Natural killer cell treated with Interleukin-12 subunit alpha and Interleukin-12 subunit beta and Interleukin-15 and Interleukin-18, amount 100 ng/mL, for 72 hours (primary cell): ENCODE results near the gene PALD1. TPM values are rescaled to one million over a fixed set of nuclear protein-coding genes. Genes with fewer than 3 reads are reported as not detected.

Experiments
- ATAC-seq, 2 donors: fragments of 150-1000 bp; cut with Tn5 transposase in 1 of 2; sonication (Bioruptor Pico), chemical (Tn5 transposase) in 1 of 2; 2 replicates each; pipeline ENCODE4 v1.10.0; 2021
- DNase-seq: peaks from one replicate; pipeline ENCODE4 v3.0.0; 2022; ENCODE audit warnings: low spot score
- H3K27ac Mint-ChIP-seq, 2 donors: 1 replicate in 1 of 2; 2 replicates in 1 of 2; pipeline ENCODE4 v1.8.0; 2022; ENCODE audit warnings: mixed read lengths in 2 of 2, mild to moderate bottlenecking in 1 of 2, moderate library complexity in 1 of 2
- H3K27me3 Mint-ChIP-seq, 2 donors: 1 replicate in 1 of 2; 2 replicates in 1 of 2; pipeline ENCODE4 v1.8.0; 2022; ENCODE audit warnings: mixed read lengths in 2 of 2
- H3K36me3 Mint-ChIP-seq: one replicate; pipeline ENCODE4 v1.8.0; 2022; ENCODE audit warnings: mixed read lengths
- H3K4me1 Mint-ChIP-seq, 2 donors: 1 replicate in 1 of 2; 2 replicates in 1 of 2; pipeline ENCODE4 v1.8.0; 2022; ENCODE audit warnings: low read depth in 2 of 2, mixed read lengths in 2 of 2, mild to moderate bottlenecking in 1 of 2
- H3K4me3 Mint-ChIP-seq: one replicate; pipeline ENCODE4 v1.8.0; 2022; ENCODE audit warnings: mixed read lengths
- H3K9me3 Mint-ChIP-seq: 2 replicates; pipeline ENCODE4 v1.8.0; 2022; ENCODE audit warnings: mixed read lengths
- total RNA-seq, 2 donors: library from RNA; stranded (reverse); gene quantifications; one replicate each; pipeline ENCODE4 v1.2.3, GENCODE V29; 2022

The PALD1 gene
- 1 to 10 TPM in 1 of 2 donors, under 1 TPM in 1; 0.33 to 1.4 TPM for total RNA-seq

DNA sequence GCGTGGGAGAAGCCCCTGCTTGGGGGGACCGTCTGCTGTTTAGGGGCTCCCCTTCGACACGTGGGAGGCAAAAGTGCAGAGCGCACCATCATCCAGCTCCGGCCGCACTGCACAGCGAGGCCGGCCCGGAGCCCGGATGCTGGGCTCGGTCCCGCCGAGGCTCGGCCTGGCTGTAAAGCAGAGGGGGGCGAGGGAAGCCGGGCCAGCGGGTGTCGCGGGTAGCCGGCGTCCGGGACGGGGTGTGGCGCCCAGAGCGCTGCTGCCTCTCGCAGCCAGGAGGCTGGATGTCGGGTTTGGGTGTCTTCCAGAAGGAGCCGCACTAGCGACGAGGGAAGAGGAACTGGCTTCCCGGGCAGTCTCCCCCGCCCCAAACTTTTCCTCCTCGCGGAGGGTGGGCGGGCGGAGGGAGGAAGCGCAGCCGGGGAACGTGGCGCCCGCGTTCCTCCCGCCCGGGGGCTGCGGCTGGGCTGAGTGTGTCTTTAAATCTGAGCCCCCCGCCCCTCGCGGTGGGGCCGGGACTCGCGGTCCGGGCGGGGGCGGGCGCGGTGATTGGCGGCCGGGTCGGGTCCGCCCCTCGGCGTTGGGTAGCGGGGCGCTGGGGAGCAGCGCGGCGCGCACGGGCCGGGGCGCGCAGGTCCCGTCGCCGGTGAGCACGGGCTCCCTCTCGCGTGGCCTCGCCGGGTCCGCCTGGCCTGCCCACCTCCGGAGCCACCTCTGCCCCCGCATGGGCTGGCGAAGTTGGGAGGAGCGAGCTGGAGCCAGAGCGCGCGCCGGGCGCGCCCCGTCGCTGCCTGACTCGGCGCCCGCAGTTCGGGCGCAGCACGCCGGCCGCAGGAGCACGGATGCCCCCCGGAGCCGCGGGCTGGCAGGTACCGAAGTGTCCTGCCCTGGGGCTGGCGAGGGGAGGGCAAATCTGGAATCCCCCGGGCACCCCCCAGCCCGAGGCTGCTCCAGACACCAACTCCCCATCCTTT, at the start of gene PALD1:
Gene PALD1, plus strand, starts transcription at position 577 of the 974 bp plus-strand sequence. CDS start 47,185 bp downstream, outside the sequence.
- Mint-ChIP-seq H3K4me1 (peaks cover 11 to 20% of the 10 kb centered on the region in 2 donors), H3K27ac (no peak within 1 kb of the TSS), H3K4me3 (peak within 1 kb of the TSS; percentile 64), H3K9me3 (no peaks in the 10 kb centered on the region), H3K27me3 (peaks cover 10 to 15% of the 10 kb centered on the region in 2 donors), H3K36me3 (no peaks in the 10 kb centered on the region)
- ATAC-seq (peak; percentile 48 to 57), DNase-seq (no peak)

DNA sequence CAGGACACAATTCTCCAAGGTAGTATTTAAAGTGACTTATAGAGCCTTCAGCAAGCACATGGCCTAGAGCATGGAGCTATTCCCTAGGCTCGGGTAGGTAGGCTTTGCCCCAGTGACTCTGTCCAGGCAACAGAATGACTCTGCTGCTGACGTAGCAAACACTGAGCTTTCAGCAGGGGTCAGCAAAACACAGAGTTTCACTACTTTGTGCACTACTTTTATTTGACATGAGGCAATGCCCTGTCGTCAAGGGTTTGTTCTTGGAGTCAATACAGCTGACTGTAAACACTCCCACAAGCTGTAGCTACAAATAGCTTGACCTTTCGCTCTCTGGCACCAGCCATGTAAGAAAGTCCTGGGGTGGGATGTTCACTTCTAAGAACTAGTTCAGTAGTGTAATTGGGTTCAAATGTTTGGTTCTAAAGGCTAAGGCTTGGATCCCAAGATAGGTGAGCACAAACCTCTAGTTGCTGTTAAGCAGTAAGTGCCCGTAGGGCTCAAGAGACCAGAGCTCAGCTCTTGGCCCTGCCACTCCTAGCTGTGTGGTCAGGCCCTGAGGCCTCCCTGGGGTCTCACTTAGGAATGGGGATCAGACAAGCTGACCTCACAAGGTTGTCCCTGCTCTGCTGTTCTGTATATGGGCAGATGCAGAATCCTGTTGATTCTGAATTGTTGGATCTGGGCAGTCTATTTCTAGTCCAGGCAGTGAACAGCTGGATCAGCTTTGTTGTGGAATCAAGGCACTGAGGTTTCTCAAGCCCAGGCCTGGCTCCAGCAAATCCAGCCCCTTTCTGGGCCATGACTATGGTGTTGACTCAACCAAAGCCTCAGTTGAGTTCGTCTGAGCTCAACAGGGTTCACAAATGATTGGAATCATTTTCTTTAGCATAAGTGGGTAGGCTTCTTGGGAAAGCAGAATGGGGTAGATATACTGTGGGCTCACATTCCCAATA, 47.8 kb upstream of the PALD1 start:
- peaks cover 5% of the 10 kb centered on the region for H3K36me3 Mint-ChIP-seq
- H3K4me1 Mint-ChIP-seq, result peaks cover 6 to 11% of the 10 kb centered on the region in 2 donors
- H3K27me3 Mint-ChIP-seq, result no peaks in the 10 kb centered on the region
- DNase-seq (no peak), ATAC-seq (no peak)
- H3K9me3 Mint-ChIP-seq, result no peaks in the 10 kb centered on the region
- H3K27ac Mint-ChIP-seq, result no peak overlapping the region
- no peak overlapping the region for H3K4me3 Mint-ChIP-seq

DNA sequence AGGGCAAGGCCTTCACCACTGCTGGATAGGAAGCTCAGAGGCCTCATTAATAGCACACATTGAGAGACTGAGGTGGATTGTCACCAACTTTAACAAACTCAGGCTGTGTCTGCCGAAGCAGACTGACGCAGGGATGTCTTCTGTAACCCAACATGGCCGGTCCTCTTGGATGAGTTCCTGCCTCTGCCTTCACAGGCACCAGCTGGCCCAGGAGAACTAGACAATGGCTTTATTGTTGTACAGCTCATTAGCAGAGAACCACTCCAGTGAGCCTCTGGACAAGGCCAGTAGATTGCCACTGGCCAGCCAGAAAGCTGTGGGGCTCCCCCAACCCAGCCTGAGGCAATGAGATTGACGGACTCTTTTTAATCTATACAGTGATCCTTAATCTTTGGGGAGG, 46.5 kb upstream of the PALD1 start:
- H3K36me3 Mint-ChIP-seq, result peaks cover 5% of the 10 kb centered on the region
- no peaks in the 10 kb centered on the region for H3K27me3 Mint-ChIP-seq
- ATAC-seq (no peak), DNase-seq (no peak)
- H3K9me3 Mint-ChIP-seq, result no peaks in the 10 kb centered on the region
- peaks cover 6 to 11% of the 10 kb centered on the region in 2 donors for H3K4me1 Mint-ChIP-seq
- no peak overlapping the region for H3K27ac Mint-ChIP-seq
- no peak overlapping the region for H3K4me3 Mint-ChIP-seq

DNA sequence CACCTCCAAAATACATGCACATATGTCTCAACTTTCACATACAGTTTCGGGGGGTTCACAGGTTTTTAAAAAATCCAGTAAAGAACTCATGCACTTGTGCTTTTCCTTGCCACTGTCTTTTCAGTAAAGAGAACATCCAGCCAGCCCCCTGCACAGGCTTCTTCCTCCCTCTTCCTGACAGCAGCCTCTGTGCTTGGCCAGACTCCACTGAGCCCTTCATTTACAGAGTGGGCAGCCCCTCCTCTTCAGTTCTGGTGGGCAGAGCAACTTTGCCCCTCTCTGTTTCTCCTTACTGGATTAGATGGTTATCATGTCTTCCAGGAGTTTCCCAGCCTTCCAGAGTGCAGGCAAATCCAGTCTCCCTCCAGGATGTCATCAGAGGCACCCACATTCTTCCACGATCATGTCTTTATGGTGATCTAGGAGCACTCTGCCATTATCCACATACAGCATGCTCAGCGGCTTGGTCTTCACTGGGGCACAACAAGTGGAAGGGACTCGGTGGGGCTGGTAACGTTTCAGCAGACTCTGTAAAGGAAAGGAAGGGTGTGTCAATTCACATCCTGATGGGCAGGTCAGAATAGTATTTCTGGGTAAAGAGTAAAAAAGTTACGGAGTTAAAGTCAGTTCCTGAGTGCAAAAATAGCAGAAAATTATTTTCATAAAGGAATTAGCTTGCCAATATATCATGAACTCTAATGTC, 45.9 kb upstream of the PALD1 start:
- no peaks in the 10 kb centered on the region for H3K27me3 Mint-ChIP-seq
- ATAC-seq (no peak), DNase-seq (no peak)
- no peaks in the 10 kb centered on the region for H3K9me3 Mint-ChIP-seq
- peaks cover 6 to 11% of the 10 kb centered on the region in 2 donors for H3K4me1 Mint-ChIP-seq
- H3K27ac Mint-ChIP-seq, result peak overlapping the region in 1 of 2 donors; percentile 58
- H3K36me3 Mint-ChIP-seq, result peaks cover 5% of the 10 kb centered on the region
- no peak overlapping the region for H3K4me3 Mint-ChIP-seq

DNA sequence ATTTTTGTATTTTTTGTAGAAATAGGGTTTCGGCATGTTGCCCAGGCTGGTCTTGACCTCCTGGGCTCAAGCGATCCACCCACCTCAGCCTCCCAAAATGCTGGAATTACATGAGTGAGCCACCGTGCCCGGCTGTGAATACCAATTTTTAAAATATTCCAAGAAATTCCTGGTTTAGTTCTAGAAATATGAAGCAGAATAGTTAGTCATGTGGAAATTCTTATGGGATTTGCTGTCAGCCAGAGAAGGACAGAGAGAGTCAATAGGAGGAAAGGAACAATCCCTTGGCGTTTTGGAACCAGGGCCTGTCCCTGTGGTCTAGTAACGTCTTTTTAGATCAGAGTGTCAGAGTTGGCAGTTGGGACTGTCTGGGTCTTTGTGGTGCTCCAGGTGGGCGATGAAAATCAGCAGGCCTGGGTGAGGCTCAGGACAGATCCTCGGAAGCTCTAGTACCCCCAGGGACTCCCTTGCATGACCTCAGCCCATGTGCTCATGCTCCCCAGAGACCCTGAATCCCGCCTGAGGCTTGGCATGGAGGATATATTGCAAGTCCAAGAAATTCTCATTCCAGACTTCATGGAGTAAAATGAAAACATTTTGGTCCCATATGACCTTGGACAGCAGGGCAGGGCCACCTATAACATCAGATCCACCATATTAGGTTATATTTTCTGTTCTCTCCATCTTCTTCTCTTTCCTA, 44.8 kb upstream of the PALD1 start:
- ATAC-seq, result no peak
- Mint-ChIP-seq H3K9me3 (no peaks in the 10 kb centered on the region), H3K36me3 (no peaks in the 10 kb centered on the region), H3K27me3 (no peaks in the 10 kb centered on the region), H3K27ac (no peak overlapping the region), H3K4me3 (no peak overlapping the region), H3K4me1 (peaks cover 6 to 11% of the 10 kb centered on the region in 2 donors)
- DNase-seq, result no peak

DNA sequence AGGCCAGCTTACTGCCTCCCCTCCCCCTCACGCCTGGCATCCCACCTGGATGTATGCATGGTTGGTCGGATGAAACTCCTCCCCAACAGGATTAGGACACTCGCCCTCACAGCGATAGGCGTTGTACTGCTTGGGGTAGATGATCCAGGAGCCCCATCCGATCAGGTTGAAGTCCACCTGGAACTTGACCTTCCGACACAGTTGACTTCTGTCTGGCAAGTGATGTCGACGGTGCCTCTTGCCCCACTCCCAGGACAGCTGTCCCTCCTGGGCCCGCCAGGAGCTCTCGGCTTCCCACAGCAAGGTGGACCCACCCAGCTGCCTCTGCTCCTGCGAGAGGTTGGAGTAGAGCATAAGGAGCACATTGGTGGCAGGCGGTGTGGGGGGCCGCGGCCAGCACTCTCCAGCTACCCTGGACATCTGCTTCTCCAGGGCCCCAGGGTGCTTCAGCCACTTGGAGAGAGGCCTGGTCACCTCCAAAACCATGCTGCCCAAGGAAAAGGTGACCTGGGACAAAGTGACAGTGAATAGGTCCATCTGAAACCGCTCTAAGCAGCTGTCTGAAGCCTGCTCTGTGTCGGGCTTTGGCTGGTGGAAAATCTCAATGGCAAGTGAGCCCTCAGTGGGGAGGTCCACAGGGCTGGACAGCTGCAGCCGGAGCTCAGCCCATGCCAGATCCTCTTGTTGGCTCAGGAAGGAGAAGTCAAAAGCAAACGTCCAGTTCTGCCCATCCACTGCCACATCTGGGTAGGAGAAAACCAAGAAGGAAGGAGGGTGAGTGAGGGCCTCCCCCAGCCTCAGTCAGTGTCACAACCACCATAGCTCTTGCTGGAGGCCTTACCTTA, 43.1 kb upstream of the PALD1 start:
- ATAC-seq (no peak), DNase-seq (no peak)
- H3K4me1 Mint-ChIP-seq, result peaks cover 7 to 11% of the 10 kb centered on the region in 2 donors
- no peak overlapping the region for H3K4me3 Mint-ChIP-seq
- peaks cover under 1 to 10% of the 10 kb centered on the region in 2 donors for H3K27me3 Mint-ChIP-seq
- H3K27ac Mint-ChIP-seq, result no peak overlapping the region
- no peaks in the 10 kb centered on the region for H3K36me3 Mint-ChIP-seq
- H3K9me3 Mint-ChIP-seq, result no peaks in the 10 kb centered on the region

DNA sequence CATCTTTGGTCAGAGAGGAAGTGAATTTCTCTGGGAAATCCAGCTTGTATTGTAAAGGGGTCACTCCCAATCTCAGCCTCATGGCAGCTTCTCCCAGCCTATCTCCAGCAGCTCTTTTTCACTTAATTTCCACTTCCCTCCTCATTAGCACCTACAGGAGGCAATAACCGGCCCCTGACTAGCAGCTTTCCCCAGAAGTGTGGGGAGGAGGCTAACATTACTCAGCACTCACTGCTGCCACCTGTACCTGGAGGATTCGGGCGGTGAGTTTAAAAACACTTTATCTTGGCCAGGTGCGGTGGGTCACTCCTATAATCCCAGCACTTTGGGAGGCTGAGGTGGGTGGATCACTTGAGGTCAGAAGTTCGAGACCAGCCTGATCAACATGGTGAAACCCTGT, 40.8 kb upstream of the PALD1 start:
- Mint-ChIP-seq H3K9me3 (no peaks in the 10 kb centered on the region), H3K4me1 (peaks cover 7 to 10% of the 10 kb centered on the region in 2 donors), H3K36me3 (no peaks in the 10 kb centered on the region), H3K4me3 (no peak overlapping the region), H3K27me3 (peaks cover 16 to 22% of the 10 kb centered on the region in 2 donors), H3K27ac (no peak overlapping the region)
- ATAC-seq, result no peak
- no peak for DNase-seq

DNA sequence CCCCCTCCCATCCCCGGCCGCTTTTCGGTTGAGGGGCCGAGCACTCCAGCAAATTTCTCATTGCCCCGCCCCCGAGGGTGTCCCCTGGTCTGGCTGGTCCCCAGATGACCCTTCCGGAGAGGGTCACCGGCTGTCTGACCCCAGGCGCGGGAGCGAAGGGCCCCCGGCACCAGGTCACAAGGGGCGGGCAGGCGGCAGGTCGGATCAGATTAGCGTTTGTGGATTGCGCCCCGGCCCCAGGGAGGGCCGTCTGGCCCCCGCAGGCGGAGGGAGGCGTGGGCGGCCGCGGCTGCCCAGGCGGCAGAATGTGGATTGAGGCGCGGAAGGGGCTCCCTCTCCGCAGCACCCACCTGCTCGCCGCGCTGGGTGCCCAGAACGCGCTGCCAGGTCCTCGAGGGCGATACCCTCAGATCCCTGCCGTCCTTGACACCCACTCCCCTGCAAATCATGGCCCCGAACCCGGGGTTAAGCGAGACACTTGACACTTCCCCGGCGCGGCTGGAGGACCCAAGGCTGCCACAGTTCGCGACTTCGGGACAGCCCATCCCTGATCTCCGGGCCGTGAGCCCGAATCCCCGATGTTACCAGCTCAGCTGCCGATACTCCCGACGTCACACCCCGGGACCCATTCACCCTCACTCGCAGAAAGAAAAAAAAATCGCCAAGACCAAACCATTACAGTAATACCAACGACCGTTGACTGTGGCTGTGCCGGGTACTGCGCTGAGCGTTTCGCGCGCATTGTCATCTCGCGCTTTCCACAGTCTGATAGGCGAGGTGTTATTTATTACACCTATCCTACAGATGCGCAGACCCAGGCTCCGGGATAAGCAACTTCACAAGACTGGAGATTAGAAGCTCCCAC, 38.0 kb upstream of the PALD1 start:
- no peak overlapping the region for H3K27ac Mint-ChIP-seq
- peak; percentile 6 to 40 for ATAC-seq
- H3K4me1 Mint-ChIP-seq, result peaks cover 5 to 6% of the 10 kb centered on the region in 2 donors
- peaks cover 18 to 23% of the 10 kb centered on the region in 2 donors for H3K27me3 Mint-ChIP-seq
- H3K36me3 Mint-ChIP-seq, result no peaks in the 10 kb centered on the region
- peak overlapping the region; percentile 13 for H3K4me3 Mint-ChIP-seq
- H3K9me3 Mint-ChIP-seq, result no peaks in the 10 kb centered on the region
- DNase-seq, result no peak

DNA sequence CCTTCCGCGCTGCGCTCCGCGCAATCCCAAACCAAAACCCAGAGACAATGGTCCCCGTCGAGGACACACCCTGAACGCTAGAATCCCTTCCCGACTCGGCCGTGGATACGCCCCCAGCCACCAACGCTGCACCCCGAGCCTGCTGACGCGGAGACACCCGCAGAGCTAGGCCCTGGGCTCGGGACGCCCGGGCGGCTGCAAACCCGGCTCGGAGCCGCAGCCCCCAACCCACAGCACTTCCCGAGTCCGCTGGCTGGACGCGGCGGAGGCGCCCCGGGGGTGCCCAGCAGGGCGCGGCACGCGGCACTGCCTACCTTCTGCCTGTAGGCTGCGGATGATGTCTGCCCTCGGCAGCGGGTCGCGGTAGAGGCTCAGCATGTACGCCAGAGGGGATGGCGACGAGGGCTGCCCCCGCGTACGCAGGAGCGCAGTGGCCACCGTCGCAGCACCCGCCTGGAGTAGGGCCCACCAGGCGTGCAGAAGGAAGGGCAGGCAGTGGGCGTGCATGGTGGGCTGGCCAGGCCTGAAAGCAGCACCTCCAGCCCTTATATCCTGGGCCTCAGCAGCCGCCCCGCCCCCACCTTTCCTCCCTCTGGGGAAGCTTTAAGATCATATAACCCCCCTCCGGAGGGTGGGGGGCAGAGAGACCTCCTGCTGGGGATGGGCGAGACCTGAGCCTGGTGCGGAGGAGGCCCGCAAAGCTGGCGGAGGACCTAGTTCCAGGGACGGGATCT, 37.2 kb upstream of the PALD1 start, which contains the start of gene NODAL:
Gene NODAL, minus strand, starts transcription at position 521 of the 734 bp plus-strand sequence. Its CDS starts 14 bp downstream, at position 507.
- Mint-ChIP-seq H3K4me3 (peak within 1 kb of the TSS; percentile 13), H3K27ac (no peak within 1 kb of the TSS), H3K9me3 (no peaks in the 10 kb centered on the region), H3K4me1 (peaks cover 5 to 6% of the 10 kb centered on the region in 2 donors), H3K36me3 (no peaks in the 10 kb centered on the region), H3K27me3 (peaks cover 18 to 23% of the 10 kb centered on the region in 2 donors)
- ATAC-seq (peak; percentile 32 to 48), DNase-seq (no peak)

DNA sequence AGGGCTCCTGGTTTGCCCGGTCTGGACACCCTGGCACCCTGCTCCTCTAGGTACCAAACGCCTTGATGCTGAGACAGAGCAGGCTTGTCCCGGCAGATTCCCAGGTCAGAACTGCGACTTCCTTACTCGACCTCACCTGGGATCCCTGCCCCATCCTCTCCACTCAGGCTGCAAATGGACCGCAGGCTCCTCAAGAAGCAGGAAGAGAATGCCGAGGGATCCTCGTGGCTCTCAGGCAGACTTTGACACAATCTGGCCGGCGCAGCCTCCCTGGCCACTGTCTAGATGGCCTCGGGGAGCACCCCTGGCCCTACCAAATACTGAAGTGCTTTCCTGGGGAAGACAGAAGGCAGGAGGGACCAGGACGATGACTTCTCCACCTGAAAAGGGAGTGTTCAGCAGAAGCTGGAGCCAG, 36.7 kb upstream of the PALD1 start:
- ATAC-seq (no peak), DNase-seq (no peak)
- Mint-ChIP-seq H3K27ac (no peak overlapping the region), H3K4me1 (peaks cover 5 to 6% of the 10 kb centered on the region in 2 donors), H3K4me3 (no peak overlapping the region), H3K36me3 (no peaks in the 10 kb centered on the region), H3K9me3 (no peaks in the 10 kb centered on the region), H3K27me3 (peaks cover 18 to 23% of the 10 kb centered on the region in 2 donors)
